ENCODE data around the gene ZNF605. TPM values are rescaled to one million over a fixed set of nuclear protein-coding genes. Genes with fewer than 3 reads are reported as not detected.

The ZNF605 gene
- polyA plus RNA-seq, 1 donor from 2014 or later = 22.6 TPM

- H3K9me3 ChIP-seq (ENCODE audit: low read length) = peaks cover 23% of the 10 kb centered on the region
- peak overlapping the region; percentile 80 for H3K4me2 ChIP-seq (ENCODE audit: low read length)
- no peaks in the 10 kb centered on the region for H4K20me1 ChIP-seq (ENCODE audit: insufficient read depth)
- H3K79me2 ChIP-seq (replicated peaks; ENCODE audit: insufficient read depth, low read length) = peaks cover 4% of the 10 kb centered on the region
- H3K27me3 ChIP-seq (ENCODE audit: insufficient read depth, low read depth, low read length) = no peaks in the 10 kb centered on the region
- no peaks in the 10 kb centered on the region for H3F3A ChIP-seq (ENCODE audit: insufficient read depth, low read length, poor library complexity, severe bottlenecking)
- peak overlapping the region; percentile 82 for H3K4me3 ChIP-seq (ENCODE audit: low read length)
- no peak for TF ChIP-seq TAF1 (IDR thresholded peaks at IDR 0.05; ENCODE audit: low read depth)
- TF ChIP-seq CTCF (IDR thresholded peaks at IDR 0.05; ENCODE audit: poor library complexity, severe bottlenecking) = no peak
- no peak for TF ChIP-seq REST (IDR thresholded peaks at IDR 0.05; ENCODE audit: borderline replicate concordance)
- no peak for TF ChIP-seq EZH2 (IDR thresholded peaks at IDR 0.05; ENCODE audit: borderline replicate concordance, insufficient read depth, low read length, poor library complexity, severe bottlenecking)
- no peak for TF ChIP-seq SMC3 (conservative IDR thresholded peaks at IDR 0.05; ENCODE audit: poor library complexity)
- TF ChIP-seq RAD21 (conservative IDR thresholded peaks at IDR 0.05) = no peak
- no peak for TF ChIP-seq POLR2AphosphoS5 (IDR thresholded peaks at IDR 0.05)
- TF ChIP-seq MXI1 (conservative IDR thresholded peaks at IDR 0.05; ENCODE audit: poor library complexity, severe bottlenecking) = no peak
- no peak overlapping the region for H2AFZ ChIP-seq (ENCODE audit: low read depth, low read length)
- peaks cover 5% of the 10 kb centered on the region for H3K36me3 ChIP-seq (ENCODE audit: insufficient read depth, low read length)
- H3K9ac ChIP-seq (ENCODE audit: low read length) = no peak overlapping the region
- no peaks in the 10 kb centered on the region for H3K9me2 ChIP-seq (ENCODE audit: insufficient read depth, low read length)
- no peak overlapping the region for H3K27ac ChIP-seq (ENCODE audit: low read length)
Observed at GRCh38 chr12:132954471-132955048, 1.5 kb downstream of the ZNF605 start.

GRCh38 chr12:132953771-132954170 is 2.3 kb downstream of the ZNF605 start:
- no peak overlapping the region for H3K27ac ChIP-seq (ENCODE audit: low read length)
- H3K36me3 ChIP-seq (ENCODE audit: insufficient read depth, low read length) = peaks cover 5% of the 10 kb centered on the region
- no peak overlapping the region for H2AFZ ChIP-seq (ENCODE audit: low read depth, low read length)
- no peak for TF ChIP-seq TAF1 (IDR thresholded peaks at IDR 0.05; ENCODE audit: low read depth)
- no peak for TF ChIP-seq MXI1 (conservative IDR thresholded peaks at IDR 0.05; ENCODE audit: poor library complexity, severe bottlenecking)
- TF ChIP-seq RAD21 (conservative IDR thresholded peaks at IDR 0.05) = no peak
- no peak for TF ChIP-seq CTCF (IDR thresholded peaks at IDR 0.05; ENCODE audit: poor library complexity, severe bottlenecking)
- TF ChIP-seq REST (IDR thresholded peaks at IDR 0.05; ENCODE audit: borderline replicate concordance) = no peak
- TF ChIP-seq EP300 (conservative IDR thresholded peaks at IDR 0.05; ENCODE audit: poor library complexity, severe bottlenecking) = no peak
- TF ChIP-seq POLR2AphosphoS5 (IDR thresholded peaks at IDR 0.05) = no peak
- TF ChIP-seq SMC3 (conservative IDR thresholded peaks at IDR 0.05; ENCODE audit: poor library complexity) = no peak
- no peak for TF ChIP-seq EZH2 (IDR thresholded peaks at IDR 0.05; ENCODE audit: borderline replicate concordance, insufficient read depth, low read length, poor library complexity, severe bottlenecking)
- H3F3A ChIP-seq (ENCODE audit: insufficient read depth, low read length, poor library complexity, severe bottlenecking) = no peaks in the 10 kb centered on the region
- H3K79me2 ChIP-seq (replicated peaks; ENCODE audit: insufficient read depth, low read length) = peaks cover 4% of the 10 kb centered on the region
- H3K9ac ChIP-seq (ENCODE audit: low read length) = no peak overlapping the region
- no peak overlapping the region for H3K4me3 ChIP-seq (ENCODE audit: low read length)
- H3K4me2 ChIP-seq (ENCODE audit: low read length) = no peak overlapping the region
- H4K20me1 ChIP-seq (ENCODE audit: insufficient read depth) = no peaks in the 10 kb centered on the region
- H3K27me3 ChIP-seq (ENCODE audit: insufficient read depth, low read depth, low read length) = no peaks in the 10 kb centered on the region
- H3K9me3 ChIP-seq (ENCODE audit: low read length) = peaks cover 29% of the 10 kb centered on the region
- H3K9me2 ChIP-seq (ENCODE audit: insufficient read depth, low read length) = no peaks in the 10 kb centered on the region
